Adrenal gland (tissue), 12 donors: ENCODE results near the gene MYO1A. TPM values are rescaled to one million over a fixed set of nuclear protein-coding genes. Genes with fewer than 3 reads are reported as not detected.

Experiments used
- DNase-seq, 7 donors: peaks; one replicate each; pipeline ENCODE4 v3.0.0-alpha.2; 2019 to 2020
- H3K27ac ChIP-seq, 5 donors: fragments of 200-600 bp; sonication (generic) in 4 of 5; 1 replicate in 3 of 5; 2 replicates in 2 of 5; pipeline versions ENCODE4 v1.5.1 to v1.8.0; 2016 to 2020; ENCODE audit warnings: mild to moderate bottlenecking in 1 of 5
- H3K27me3 ChIP-seq: fragments of 200-600 bp; 2 replicates; pipeline ENCODE4 v1.8.0; 2021
- H3K36me3 ChIP-seq, 2 donors: fragments of 200-600 bp; replicated peaks in 1 of 2; 1 replicate in 1 of 2; 2 replicates in 1 of 2; pipeline versions ENCODE4 v1.5.1 to v1.8.0; 2018 to 2022
- H3K4me1 ChIP-seq, 2 donors: fragments of 200-600 bp; replicated peaks in 1 of 2; 1 replicate in 1 of 2; 2 replicates in 1 of 2; pipeline versions ENCODE4 v1.5.1 to v1.8.0; 2018 to 2021
- H3K4me3 ChIP-seq, 4 donors: fragments of 200-600 bp; sonication (generic) in 3 of 4; one replicate each; pipeline ENCODE4 v1.5.1; 2016 to 2018
- H3K9me3 ChIP-seq, 3 donors: fragments of 200-600 bp; sonication (generic) in 1 of 3; replicated peaks in 1 of 3; 1 replicate in 2 of 3; 2 replicates in 1 of 3; pipeline versions ENCODE4 v1.5.1 to v1.8.0; 2016 to 2021
- CTCF ChIP-seq, 6 experiments: fragments of 450-650 bp in 4 of 6; fragments of 200-600 bp in 2 of 6; sonication (generic) in 1 of 6; IDR thresholded peaks; 1 replicate in 5 of 6; 2 replicates in 1 of 6; pipeline versions ENCODE4 v1.5.1 to v1.8.0; 2016 to 2021; ENCODE audit warnings: antibody characterized with exemption in 6 of 6, mild to moderate bottlenecking in 2 of 6, moderate library complexity in 1 of 6
- POLR2A ChIP-seq, 2 donors: fragments of 450-650 bp; IDR thresholded peaks; one replicate each; pipeline ENCODE4 v1.6.1; 2017; ENCODE audit warnings: antibody characterized with exemption in 2 of 2, mild to moderate bottlenecking in 2 of 2, moderate library complexity in 1 of 2
- WGBS, 4 donors: extraction: QIAGEN DNeasy Blood & Tissue Kit in 2 of 4; methylation state at CpG; one replicate each; pipeline versions ENCODE4 v1.1.5 to v1.1.7; 2013 to 2017; 5-methylcytosine and 5-hydroxymethylcytosine counted together
- intact Hi-C, 2 donors: fragments of 100-400 bp; cut with DNase I; formaldehyde crosslinking; loops; one replicate each; pipeline versions ENCODE4 v1.14.1 to v1.15.0; 2022 to 2023
- polyA plus RNA-seq, 3 donors: library from polyadenylated mRNA; stranded (reverse); fragments of 200-250 nt in 2 of 3; fragments of 350-450 nt in 1 of 3; fragmentation: Illumina TruSeq in 1 of 3; extraction: RNeasy Lipid Tissue Mini Kit (QIAGEN cat#74804) in 1 of 3; gene quantifications; one replicate each; pipeline ENCODE4 v1.2.3, GENCODE V29; 2013 to 2014
- total RNA-seq, 9 donors: library from RNA; depleted of rRNA in 4 of 9; stranded (reverse); fragments of >200 nt in 4 of 9; fragments of 120-200 nt in 1 of 9; fragmentation: NEBNext Ultra II Directional in 1 of 9; extraction: Animal tissue kit (Norgen Biotek cat#: 25700) in 1 of 9; gene quantifications; one replicate each; pipeline versions ENCODE4 v1.1.0 to v1.2.4, GENCODE V29; 2013 to 2023
- donor health status: healthy with polysubstance abuse.
- donor health status: Bipolar disorder and iron deficiency.
- donor health status: DM: yes; HTN: yes; CAD: no.
- donor health status: DM: no; HTN: no; CAD: no.
- donor health status: DM: no; HTN: no; CAD: no.
- donor health status: DM: yes; HTN: yes; CAD: no.

The MYO1A gene
- total and polyA plus RNA-seq, 12 donors: under 0.01 to 1.6 (median 0.53) TPM; not detected in 1

- no peak for DNase-seq
- no peaks in the 10 kb centered on the region for H3K36me3 ChIP-seq
- 95 to 98% (median 96%) methylated on average over 6 of the region's 6 CpGs for WGBS, 4 donors
- H3K9me3 ChIP-seq: no peaks in the 10 kb centered on the region
- intact Hi-C loops: no loop called here
- no peaks in the 10 kb centered on the region for H3K4me1 ChIP-seq
- no peak for TF ChIP-seq CTCF (IDR thresholded peaks at IDR 0.05)
- no peak for TF ChIP-seq POLR2A (IDR thresholded peaks at IDR 0.05)
- no peak overlapping the region for H3K4me3 ChIP-seq
- no peaks in the 10 kb centered on the region for H3K27me3 ChIP-seq
- H3K27ac ChIP-seq: no peak overlapping the region
These were observed 69.7 kb downstream of the MYO1A start for GRCh38 chr12:56980268-56980667.

GRCh38 chr12:56979628-56980027, 70.3 kb downstream of the MYO1A start:
- TF ChIP-seq CTCF (IDR thresholded peaks at IDR 0.05) (no peak), POLR2A (IDR thresholded peaks at IDR 0.05) (no peak)
- no peaks in the 10 kb centered on the region for H3K27me3 ChIP-seq
- no peaks in the 10 kb centered on the region for H3K36me3 ChIP-seq
- no peaks in the 10 kb centered on the region for H3K4me1 ChIP-seq
- intact Hi-C loops: no loop called here
- DNase-seq: no peak
- H3K4me3 ChIP-seq: no peak overlapping the region
- WGBS, 4 donors: 94 to 100% (median 98%) methylated on average over 2 to 3 of the region's 3 CpGs
- no peaks in the 10 kb centered on the region for H3K9me3 ChIP-seq
- H3K27ac ChIP-seq: no peak overlapping the region

Other genes with a start within 250 kb of the MYO1A start
- gene SDR9C7, start 115.7 kb downstream of the MYO1A start, total RNA-seq: under 1 TPM in 1 of 9 donors, not detected in 8; 0.06 TPM
- gene SDR9C7, start 115.7 kb downstream of the MYO1A start, polyA plus RNA-seq: not detected
- gene RDH16, start 92.5 kb downstream of the MYO1A start, total RNA-seq: under 1 TPM in 8 of 9 donors, not detected in 1; 0.32 to 0.72 (median 0.49) TPM
- 1 to 10 TPM in 1 of 3 donors, under 1 TPM in 2; 0.05 to 1.1 (median 0.61) TPM for gene RDH16, start 92.5 kb downstream of the MYO1A start, polyA plus RNA-seq
- 1 to 10 TPM; 3.2 to 6.0 (median 4.3) TPM for gene ZBTB39, start 43.6 kb downstream of the MYO1A start, total RNA-seq
- gene ZBTB39, start 43.6 kb downstream of the MYO1A start, polyA plus RNA-seq: 1 to 10 TPM; 1.4 to 2.7 (median 1.5) TPM
- under 1 TPM in 2 of 9 donors, not detected in 7; 0.39 to 0.46 TPM for gene TAC3, start 33.6 kb downstream of the MYO1A start, total RNA-seq
- 1 to 10 TPM in 1 of 3 donors, not detected in 2; 1.1 TPM for gene TAC3, start 33.6 kb downstream of the MYO1A start, polyA plus RNA-seq
- gene NEMP1, start 28.7 kb upstream of the MYO1A start, total RNA-seq: 10 to 100 TPM in 4 of 9 donors, 1 to 10 TPM in 5; 5.8 to 16.4 (median 10.0) TPM
- 1 to 10 TPM; 2.7 to 5.7 (median 3.1) TPM for gene NEMP1, start 28.7 kb upstream of the MYO1A start, polyA plus RNA-seq
- 10 to 100 TPM; 11.4 to 36.0 (median 18.1) TPM for gene NAB2, start 39.0 kb upstream of the MYO1A start, total RNA-seq
- gene NAB2, start 39.0 kb upstream of the MYO1A start, polyA plus RNA-seq: 10 to 100 TPM in 2 of 3 donors, 1 to 10 TPM in 1; 9.4 to 64.6 (median 56.9) TPM
- gene STAT6, start 61.2 kb upstream of the MYO1A start, total RNA-seq: 100 to 1,000 TPM in 8 of 9 donors, 10 to 100 TPM in 1; 71.9 to 227 (median 153) TPM
- gene STAT6, start 61.2 kb upstream of the MYO1A start, polyA plus RNA-seq: 100 to 1,000 TPM; 102 to 321 (median 177) TPM
- gene LRP1, start 78.4 kb upstream of the MYO1A start, total RNA-seq: 100 to 1,000 TPM in 8 of 9 donors, 10 to 100 TPM in 1; 18.4 to 307 (median 159) TPM
- gene LRP1, start 78.4 kb upstream of the MYO1A start, polyA plus RNA-seq: 10 to 100 TPM; 21.2 to 81.0 (median 59.2) TPM
- gene LRP1-AS, start 97.5 kb upstream of the MYO1A start, total RNA-seq: not detected
- not detected for gene LRP1-AS, start 97.5 kb upstream of the MYO1A start, polyA plus RNA-seq
- 1 to 10 TPM in 1 of 9 donors, under 1 TPM in 5, not detected in 3; 0.06 to 3.7 (median 0.36) TPM for gene NXPH4, start 166.7 kb upstream of the MYO1A start, total RNA-seq
- 1 to 10 TPM in 2 of 3 donors, under 1 TPM in 1; 0.62 to 1.7 (median 1.2) TPM for gene NXPH4, start 166.7 kb upstream of the MYO1A start, polyA plus RNA-seq
- gene SHMT2, start 179.6 kb upstream of the MYO1A start, total RNA-seq: 10 to 100 TPM; 50.5 to 94.7 (median 70.9) TPM
- gene SHMT2, start 179.6 kb upstream of the MYO1A start, polyA plus RNA-seq: 10 to 100 TPM; 25.2 to 43.0 (median 29.0) TPM
- 1 to 10 TPM in 8 of 9 donors, under 1 TPM in 1; 0.30 to 4.1 (median 2.4) TPM for gene STAC3, start 201.1 kb upstream of the MYO1A start, total RNA-seq
- 10 to 100 TPM in 1 of 3 donors, 1 to 10 TPM in 2; 2.0 to 10.5 (median 4.5) TPM for gene STAC3, start 201.1 kb upstream of the MYO1A start, polyA plus RNA-seq